CD4-positive, alpha-beta T cell treated with Interleukin-6 at 100 ng/mL for 8 hours (primary cell): ENCODE data around the gene RERG.

ENCODE experiments used
- DNase-seq: peaks from one replicate; pipeline ENCODE4 v3.0.0-alpha.2; 2020; ENCODE audit warnings: mixed read lengths, low spot score

Gene RERG

GRCh38 chr12:15218794-15219193 lies 2.4 kb downstream of the RERG start:
- no peak for DNase-seq

GRCh38 chr12:15216036-15216889 lies 5.0 kb downstream of the RERG start:
- DNase-seq, result no peak

GRCh38 chr12:15214851-15215601 lies 6.2 kb downstream of the RERG start:
- no peak for DNase-seq

- no peak for DNase-seq
These were observed 8.3 kb downstream of the RERG start for GRCh38 chr12:15212930-15213329.

GRCh38 chr12:15209782-15210181 lies 11.4 kb downstream of the RERG start:
- DNase-seq, result no peak

GRCh38 chr12:15208871-15209656 lies 12.2 kb downstream of the RERG start:
- DNase-seq, result no peak

- DNase-seq, result no peak
These were observed 13.1 kb downstream of the RERG start for GRCh38 chr12:15208140-15208539.

- DNase-seq, result no peak
These were observed 14.3 kb downstream of the RERG start for GRCh38 chr12:15206831-15207389.

GRCh38 chr12:15206338-15206737 lies 14.9 kb downstream of the RERG start:
- no peak for DNase-seq

GRCh38 chr12:15205341-15206010 lies 15.7 kb downstream of the RERG start:
- no peak for DNase-seq

- no peak for DNase-seq
These were observed 19.8 kb downstream of the RERG start for GRCh38 chr12:15201456-15201855.

GRCh38 chr12:15201056-15201455 lies 20.2 kb downstream of the RERG start:
- DNase-seq, result no peak

GRCh38 chr12:15200641-15201040 lies 20.6 kb downstream of the RERG start:
- DNase-seq, result no peak

- no peak for DNase-seq
These were observed 21.3 kb downstream of the RERG start for GRCh38 chr12:15199930-15200329.

- DNase-seq, result no peak
These were observed 24.3 kb downstream of the RERG start for GRCh38 chr12:15196678-15197505.

- no peak for DNase-seq
These were observed 25.0 kb downstream of the RERG start for GRCh38 chr12:15196221-15196620.

GRCh38 chr12:15194456-15195368 lies 26.5 kb downstream of the RERG start:
- DNase-seq, result no peak

GRCh38 chr12:15193946-15194345 lies 27.3 kb downstream of the RERG start:
- no peak for DNase-seq

- no peak for DNase-seq
These were observed 28.5 kb downstream of the RERG start for GRCh38 chr12:15192720-15193119.

GRCh38 chr12:15188127-15188526 lies 33.1 kb downstream of the RERG start:
- no peak for DNase-seq
